Adipocyte (in vitro differentiated cells): ENCODE results near the gene BLTP2.
"Not testable (repeated sequence)": the region's sequence is repeated elsewhere in the genome, so short reads cannot be mapped to it uniquely, and the experiment has no call there.

Experiments
- DNase-seq: peaks from one replicate; pipeline ENCODE4 v3.0.0-alpha.2; 2015; ENCODE audit warnings: low read depth
- H3K27me3 ChIP-seq: replicated peaks from 2 replicates; pipeline ENCODE4 v1.7.0; 2013; ENCODE audit warnings: mild to moderate bottlenecking, low read length, moderate library complexity; ENCODE audit not compliant: control insufficient read depth, insufficient read depth
- H3K36me3 ChIP-seq: 2 replicates; pipeline ENCODE4 v1.7.0; 2013; ENCODE audit warnings: low read length, mild to moderate bottlenecking, moderate library complexity; ENCODE audit not compliant: control insufficient read depth, insufficient read depth, severe bottlenecking
- H3K4me1 ChIP-seq: 2 replicates; pipeline ENCODE4 v1.7.0; 2013; ENCODE audit warnings: mild to moderate bottlenecking, low read length, moderate library complexity; ENCODE audit not compliant: control insufficient read depth, insufficient read depth
- H3K4me3 ChIP-seq: 2 replicates; pipeline ENCODE4 v1.7.0; 2013; ENCODE audit warnings: mild to moderate bottlenecking, low read length, moderate library complexity
- H3K9ac ChIP-seq: 2 replicates; pipeline ENCODE4 v1.7.0; 2013; ENCODE audit warnings: mild to moderate bottlenecking, low read length, moderate library complexity
- H3K9me3 ChIP-seq: 2 replicates; pipeline ENCODE4 v1.7.0; 2013; ENCODE audit warnings: mild to moderate bottlenecking, low read length, moderate library complexity; ENCODE audit not compliant: control insufficient read depth

Gene BLTP2

GRCh38 chr17:28618464-28618863 lies 26.5 kb downstream of the BLTP2 start:
- DNase-seq: no peak
- Histone ChIP-seq H3K9ac (no peak overlapping the region), H3K4me3 (no peak overlapping the region), H3K36me3 (peaks cover 92% of the 10 kb centered on the region), H3K4me1 (no peaks in the 10 kb centered on the region), H3K27me3 (no peaks in the 10 kb centered on the region), H3K9me3 (no peaks in the 10 kb centered on the region)

GRCh38 chr17:28616281-28616680 lies 28.7 kb downstream of the BLTP2 start:
- DNase-seq: no peak
- no peaks in the 10 kb centered on the region for H3K9me3 ChIP-seq
- H3K4me1 ChIP-seq: no peaks in the 10 kb centered on the region
- no peak overlapping the region for H3K9ac ChIP-seq
- H3K4me3 ChIP-seq: no peak overlapping the region
- no peaks in the 10 kb centered on the region for H3K27me3 ChIP-seq
- H3K36me3 ChIP-seq: peaks cover 75% of the 10 kb centered on the region

- Histone ChIP-seq H3K4me1 (peaks cover 1% of the 10 kb centered on the region), H3K36me3 (peaks cover 71% of the 10 kb centered on the region)
- no peak for DNase-seq
These were observed 29.6 kb downstream of the BLTP2 start for GRCh38 chr17:28615260-28615940.

GRCh38 chr17:28613931-28614381 lies 31.0 kb downstream of the BLTP2 start, which contains the start of gene RSKR:
TSS of gene RSKR (minus strand) at chr17:28614185. CDS start at chr17:28614161, 24 bp downstream.
- DNase-seq: peak; percentile 4
- Histone ChIP-seq H3K36me3 (peaks cover 60% of the 10 kb centered on the region), H3K27me3 (no peaks in the 10 kb centered on the region), H3K9me3 (no peaks in the 10 kb centered on the region), H3K4me1 (peaks cover 3% of the 10 kb centered on the region), H3K9ac (no peak within 1 kb of the TSS), H3K4me3 (no peak within 1 kb of the TSS)

More at GRCh38 chr17:28615260-28615940, 29.6 kb downstream of the BLTP2 start:
- H3K9me3 ChIP-seq: no peaks in the 10 kb centered on the region
- no peak overlapping the region for H3K4me3 ChIP-seq
- no peaks in the 10 kb centered on the region for H3K27me3 ChIP-seq
- no peak overlapping the region for H3K9ac ChIP-seq

GRCh38 chr17:28612936-28613872 lies 31.8 kb downstream of the BLTP2 start:
- H3K36me3 ChIP-seq: peaks cover 53% of the 10 kb centered on the region
- peak; percentile 64 for DNase-seq
- H3K9me3 ChIP-seq: no peaks in the 10 kb centered on the region
- no peaks in the 10 kb centered on the region for H3K27me3 ChIP-seq
- no peak overlapping the region for H3K9ac ChIP-seq
- H3K4me3 ChIP-seq: no peak overlapping the region
- H3K4me1 ChIP-seq: peaks cover 3% of the 10 kb centered on the region

- Histone ChIP-seq H3K9me3 (no peaks in the 10 kb centered on the region), H3K9ac (no peak overlapping the region), H3K27me3 (no peaks in the 10 kb centered on the region), H3K4me1 (peaks cover 3% of the 10 kb centered on the region), H3K4me3 (no peak overlapping the region), H3K36me3 (peaks cover 47% of the 10 kb centered on the region)
- DNase-seq: no peak
These were observed 32.4 kb downstream of the BLTP2 start for GRCh38 chr17:28612531-28612930.

- peaks cover 26% of the 10 kb centered on the region for H3K36me3 ChIP-seq
- no peaks in the 10 kb centered on the region for H3K9me3 ChIP-seq
These were observed 34.6 kb downstream of the BLTP2 start for GRCh38 chr17:28610376-28610775.

GRCh38 chr17:28604031-28604430 lies 40.9 kb downstream of the BLTP2 start:
- H3K9me3 ChIP-seq, H3K4me3 ChIP-seq, H3K9ac ChIP-seq, DNase-seq, H3K4me1 ChIP-seq, H3K36me3 ChIP-seq, H3K27me3 ChIP-seq: not testable (repeated sequence)

More at GRCh38 chr17:28610376-28610775, 34.6 kb downstream of the BLTP2 start:
- no peak overlapping the region for H3K9ac ChIP-seq
- no peak for DNase-seq
- H3K4me3 ChIP-seq: no peak overlapping the region
- H3K27me3 ChIP-seq: no peaks in the 10 kb centered on the region
- peaks cover 3% of the 10 kb centered on the region for H3K4me1 ChIP-seq

- peak overlapping the region; percentile 96 for H3K4me3 ChIP-seq
- no peaks in the 10 kb centered on the region for H3K36me3 ChIP-seq
- H3K4me1 ChIP-seq: peaks cover 13% of the 10 kb centered on the region
- peak; percentile 85 for DNase-seq
- no peaks in the 10 kb centered on the region for H3K27me3 ChIP-seq
- H3K9me3 ChIP-seq: no peaks in the 10 kb centered on the region
- peak overlapping the region; percentile 78 for H3K9ac ChIP-seq
These were observed 45.4 kb downstream of the BLTP2 start for GRCh38 chr17:28599311-28600184.

- no peaks in the 10 kb centered on the region for H3K9me3 ChIP-seq
- no peaks in the 10 kb centered on the region for H3K36me3 ChIP-seq
- DNase-seq: peak; percentile 97
These were observed 46.1 kb downstream of the BLTP2 start, which contains the start of gene SPAG5 for GRCh38 chr17:28598799-28599310. TSS of gene SPAG5 (minus strand) at chr17:28599025. CDS start at chr17:28598946, 79 bp downstream.

More at GRCh38 chr17:28598799-28599310, 46.1 kb downstream of the BLTP2 start, which contains the start of gene SPAG5:
- Histone ChIP-seq H3K27me3 (no peaks in the 10 kb centered on the region), H3K4me1 (peaks cover 13% of the 10 kb centered on the region), H3K9ac (peak within 1 kb of the TSS; percentile 78), H3K4me3 (peak within 1 kb of the TSS; percentile 96)
